Sigmoid colon (tissue), 4 donors: Measurements from ENCODE around the gene NVL.

ENCODE experiments used
- EP300 ChIP-seq, 4 donors: sonication (generic); formaldehyde crosslinking; IDR thresholded peaks; one replicate each; pipeline ENCODE4 v1.6.1; 2017; ENCODE audit warnings: antibody characterized with exemption in 4 of 4
- POLR2A ChIP-seq, 2 donors: fragments of 450-650 bp; IDR thresholded peaks; one replicate each; pipeline ENCODE4 v1.6.1; 2016; ENCODE audit warnings: antibody characterized with exemption in 2 of 2, mild to moderate bottlenecking in 2 of 2, moderate library complexity in 2 of 2
- POLR2AphosphoS5 ChIP-seq, 4 donors: sonication (generic); formaldehyde crosslinking; IDR thresholded peaks; one replicate each; pipeline ENCODE4 v1.6.1; 2017; ENCODE audit warnings: antibody characterized with exemption in 4 of 4
- TF ChIP-seq, protein P1 (sequence below), 4 experiments: fragments of 450-650 bp in 3 of 4; fragments of 200-600 bp in 1 of 4; IDR thresholded peaks; one replicate each; pipeline ENCODE4 v1.5.1; 2016 to 2019; ENCODE audit warnings: antibody characterized with exemption in 4 of 4, mild to moderate bottlenecking in 3 of 4, moderate library complexity in 2 of 4

- TF ChIP-seq POLR2A (IDR thresholded peaks at IDR 0.05) (no peak), POLR2AphosphoS5 (IDR thresholded peaks at IDR 0.05) (no peak), EP300 (IDR thresholded peaks at IDR 0.05) (no peak)
- TF ChIP-seq, protein P1, sequence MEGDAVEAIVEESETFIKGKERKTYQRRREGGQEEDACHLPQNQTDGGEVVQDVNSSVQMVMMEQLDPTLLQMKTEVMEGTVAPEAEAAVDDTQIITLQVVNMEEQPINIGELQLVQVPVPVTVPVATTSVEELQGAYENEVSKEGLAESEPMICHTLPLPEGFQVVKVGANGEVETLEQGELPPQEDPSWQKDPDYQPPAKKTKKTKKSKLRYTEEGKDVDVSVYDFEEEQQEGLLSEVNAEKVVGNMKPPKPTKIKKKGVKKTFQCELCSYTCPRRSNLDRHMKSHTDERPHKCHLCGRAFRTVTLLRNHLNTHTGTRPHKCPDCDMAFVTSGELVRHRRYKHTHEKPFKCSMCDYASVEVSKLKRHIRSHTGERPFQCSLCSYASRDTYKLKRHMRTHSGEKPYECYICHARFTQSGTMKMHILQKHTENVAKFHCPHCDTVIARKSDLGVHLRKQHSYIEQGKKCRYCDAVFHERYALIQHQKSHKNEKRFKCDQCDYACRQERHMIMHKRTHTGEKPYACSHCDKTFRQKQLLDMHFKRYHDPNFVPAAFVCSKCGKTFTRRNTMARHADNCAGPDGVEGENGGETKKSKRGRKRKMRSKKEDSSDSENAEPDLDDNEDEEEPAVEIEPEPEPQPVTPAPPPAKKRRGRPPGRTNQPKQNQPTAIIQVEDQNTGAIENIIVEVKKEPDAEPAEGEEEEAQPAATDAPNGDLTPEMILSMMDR (IDR thresholded peaks at IDR 0.05): no peak
These were observed 21.9 kb downstream of the NVL start for GRCh38 chr1:224308064-224308463.
